Activated CD8-positive, alpha-beta memory T cell treated with anti-CD3 and anti-CD28 coated beads for 48 hours (primary cell): ENCODE measurements around the gene RIT1.
"Not testable (repeated sequence)": the region's sequence is repeated elsewhere in the genome, so short reads cannot be mapped to it uniquely, and the experiment has no call there.

Experiments
- DNase-seq, 3 experiments: peaks; one replicate each; pipeline ENCODE4 v3.0.0-alpha.2; 2020; ENCODE audit warnings: low read depth in 2 of 3, low spot score in 2 of 3

RIT1 gene

DNA sequence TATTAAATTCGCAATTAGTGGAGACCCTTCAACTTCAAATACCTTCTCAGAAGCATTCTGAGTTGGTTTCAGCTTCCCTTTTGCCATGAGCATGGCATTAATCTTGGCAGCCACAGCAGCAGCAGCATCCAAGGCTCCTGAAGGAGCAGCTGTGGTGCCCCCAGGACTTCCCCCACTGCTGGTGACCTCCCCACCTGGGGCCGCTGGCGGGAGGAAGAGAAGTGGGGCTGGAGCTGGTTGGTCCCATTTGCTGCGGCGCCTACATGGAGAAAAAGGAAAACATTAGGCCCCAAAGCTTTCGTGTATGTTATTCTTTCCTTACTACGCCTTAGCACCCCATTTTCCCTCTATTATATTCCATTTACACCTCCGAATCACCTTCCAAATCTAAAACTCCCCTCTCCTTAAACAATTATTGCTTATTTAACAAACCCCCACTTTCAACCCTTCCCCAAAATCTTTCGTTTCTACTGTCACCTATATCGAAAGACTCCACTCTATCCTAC is 22.5 kb upstream of the RIT1 start:
- no peak for DNase-seq

DNA sequence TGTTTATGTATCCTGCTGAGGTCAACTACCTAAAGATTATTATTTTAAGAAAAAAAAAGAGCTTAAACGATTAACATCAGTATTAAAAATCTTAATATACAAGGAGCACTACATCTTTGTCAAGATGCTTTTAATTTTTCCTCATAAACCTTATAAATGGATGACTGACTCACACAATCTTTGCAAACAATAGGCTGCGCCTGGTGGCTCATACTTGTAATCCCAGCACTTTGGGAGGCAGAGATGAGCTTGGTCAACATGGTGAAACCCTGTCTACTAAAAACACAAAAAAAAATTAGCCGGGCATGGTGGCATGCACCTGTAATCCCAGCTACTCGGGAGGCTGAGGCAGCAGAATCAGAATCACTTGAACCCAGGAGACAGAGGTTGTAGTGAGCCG is 21.3 kb upstream of the RIT1 start:
- no peak for DNase-seq

DNA sequence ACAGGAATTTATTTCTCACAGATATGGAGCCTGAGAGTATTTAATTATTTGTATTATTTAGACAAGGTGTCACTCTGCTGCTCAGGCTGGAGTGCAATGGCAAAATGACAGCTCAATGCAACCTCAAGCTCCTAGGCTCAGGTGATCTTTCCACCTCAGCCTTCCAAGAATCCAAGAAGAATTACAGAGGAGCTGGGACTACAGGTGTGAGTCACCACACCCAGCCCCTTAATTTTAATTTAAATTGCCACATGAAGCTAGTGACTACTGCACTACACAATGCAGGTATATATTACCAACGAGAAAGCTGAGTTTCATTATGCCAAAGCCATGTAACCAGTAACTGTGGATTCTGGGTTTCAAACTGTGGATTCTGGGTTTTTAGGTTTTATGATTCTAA is 20.9 kb upstream of the RIT1 start:
- no peak for DNase-seq

DNA sequence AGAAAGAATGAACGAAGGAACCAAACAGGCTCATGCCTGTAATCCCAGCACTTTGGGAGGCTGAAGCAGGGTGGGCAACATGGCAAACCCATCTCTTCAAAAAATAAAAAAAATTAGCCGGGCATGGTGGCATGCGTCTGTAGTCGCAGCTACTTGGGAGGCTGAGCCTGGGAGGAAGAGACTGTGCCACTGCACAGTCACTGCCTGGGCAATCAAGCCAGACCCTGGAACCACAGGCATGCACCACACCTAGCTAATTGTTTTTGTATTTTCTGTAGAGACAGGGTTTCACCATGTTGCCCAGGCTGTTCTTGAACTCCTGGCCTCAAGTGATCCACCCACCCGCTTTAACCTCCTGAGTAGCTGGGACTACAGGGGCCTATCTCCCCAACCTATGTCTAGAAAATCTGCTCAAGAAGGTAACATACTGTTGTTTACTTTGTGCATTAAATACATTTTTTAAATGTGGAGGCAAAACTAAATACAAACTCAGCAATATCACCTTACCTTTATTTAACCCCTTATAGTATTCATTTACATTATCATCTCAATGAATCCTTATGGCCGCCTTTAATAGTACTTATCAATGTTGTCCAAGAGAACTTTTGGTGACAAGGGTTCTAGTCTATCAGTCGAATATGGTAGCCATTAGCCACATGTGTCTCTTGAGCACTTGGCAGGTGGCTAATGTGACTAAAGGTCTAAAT is 20.3 kb upstream of the RIT1 start:
- DNase-seq, result no peak

DNA sequence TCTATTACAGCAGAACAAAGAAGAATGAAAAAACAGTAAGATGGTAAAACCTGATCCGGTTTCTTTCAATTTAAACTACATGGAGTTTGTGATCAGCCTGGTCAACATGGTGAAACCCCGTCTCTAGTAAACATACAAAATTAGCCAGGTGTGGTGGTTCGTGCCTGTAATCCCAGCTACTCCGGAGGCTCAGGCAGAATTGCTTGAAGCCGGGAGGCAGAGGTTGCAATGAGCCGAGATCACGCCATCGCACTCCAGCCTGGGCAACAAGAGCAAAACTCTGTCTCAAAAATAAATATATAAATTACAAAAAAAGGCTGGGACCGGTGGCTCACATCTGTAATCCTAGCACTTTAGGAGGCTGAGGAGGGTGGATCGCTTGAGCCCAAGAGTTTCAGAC is 19.6 kb upstream of the RIT1 start:
- not testable (repeated sequence) for DNase-seq

DNA sequence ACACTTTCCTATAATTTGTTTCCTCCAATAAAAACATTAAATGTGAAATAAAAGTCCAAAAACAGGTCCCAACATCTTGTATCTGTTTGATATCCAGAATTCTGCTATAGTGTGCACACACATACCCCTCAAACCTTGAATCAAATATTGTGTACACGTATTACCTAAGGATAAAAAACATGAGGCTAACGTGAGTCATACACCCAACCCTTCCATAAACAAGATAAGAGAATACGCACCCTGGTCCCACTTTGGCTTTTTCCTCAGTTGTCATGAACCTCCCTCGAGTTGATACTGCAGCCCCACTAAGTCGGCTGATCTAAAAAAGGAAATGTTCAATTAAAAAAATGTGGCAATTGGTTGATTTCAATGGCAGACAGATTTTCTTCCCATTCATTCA is 17.9 kb upstream of the RIT1 start:
- no peak for DNase-seq

GRCh38 chr1:155925506-155925905 is 14.4 kb upstream of the RIT1 start:
- DNase-seq, result no peak

- DNase-seq, result no peak
Observed at GRCh38 chr1:155920717-155921116, 9.6 kb upstream of the RIT1 start.

- DNase-seq, result no peak
Observed at GRCh38 chr1:155919801-155920200, 8.7 kb upstream of the RIT1 start.

GRCh38 chr1:155918660-155919059 is 7.5 kb upstream of the RIT1 start:
- no peak for DNase-seq

GRCh38 chr1:155913969-155914757 is 3.0 kb upstream of the RIT1 start:
- DNase-seq, result no peak

- DNase-seq, result no peak
Observed at GRCh38 chr1:155912056-155912536, 947 bp upstream of the RIT1 start.

DNA sequence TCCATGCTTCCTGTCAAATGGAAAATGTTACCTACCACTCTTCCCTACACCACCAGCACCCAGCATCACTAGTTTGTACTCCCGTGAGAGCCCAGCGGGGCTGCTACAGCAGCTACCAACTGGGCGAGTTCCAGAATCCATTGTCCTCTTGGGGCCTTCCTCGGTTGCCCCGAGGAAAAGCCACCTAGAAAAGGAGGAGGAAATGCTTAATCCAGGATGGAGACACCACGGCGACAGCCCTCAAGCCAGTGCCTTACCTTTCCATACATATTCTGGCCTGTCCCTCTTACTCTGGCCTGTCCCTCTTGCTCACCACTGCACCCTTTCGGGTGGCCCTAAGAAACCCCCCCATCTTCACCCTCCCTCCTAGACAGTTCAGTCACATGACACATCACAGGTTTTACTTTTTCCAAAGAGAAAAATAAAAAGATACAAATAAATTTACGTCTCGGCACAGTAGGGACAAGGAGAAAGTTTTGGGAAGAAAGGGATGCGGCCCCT is 478 bp downstream of the RIT1 start:
- DNase-seq, result no peak

- no peak for DNase-seq
Observed at GRCh38 chr1:155909894-155910293, 1.3 kb downstream of the RIT1 start.

- DNase-seq, result no peak
Observed at GRCh38 chr1:155904261-155904660, 6.9 kb downstream of the RIT1 start.

GRCh38 chr1:155900161-155900560 is 11.0 kb downstream of the RIT1 start:
- DNase-seq, result no peak

DNA sequence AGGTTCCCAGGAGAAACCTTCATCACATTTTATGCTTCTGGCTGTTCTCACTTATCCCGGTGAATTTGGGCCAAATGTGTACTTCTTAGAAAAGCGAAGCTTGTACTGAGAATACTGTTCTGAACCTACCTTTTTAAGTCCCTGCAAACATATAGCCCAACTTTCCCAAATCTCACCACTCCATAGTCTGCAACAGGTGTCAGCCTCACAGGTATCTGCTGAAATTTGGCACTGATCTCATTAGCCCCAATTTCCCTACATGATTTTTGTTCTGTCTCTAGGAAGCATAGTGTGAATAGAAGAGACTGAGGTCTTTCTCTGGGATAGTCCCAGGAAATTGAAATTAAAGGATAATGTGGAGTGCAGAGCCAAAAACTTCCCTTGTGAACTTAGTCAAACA is 11.5 kb downstream of the RIT1 start:
- DNase-seq, result no peak

GRCh38 chr1:155898888-155899287 is 12.3 kb downstream of the RIT1 start:
- DNase-seq, result no peak

DNA sequence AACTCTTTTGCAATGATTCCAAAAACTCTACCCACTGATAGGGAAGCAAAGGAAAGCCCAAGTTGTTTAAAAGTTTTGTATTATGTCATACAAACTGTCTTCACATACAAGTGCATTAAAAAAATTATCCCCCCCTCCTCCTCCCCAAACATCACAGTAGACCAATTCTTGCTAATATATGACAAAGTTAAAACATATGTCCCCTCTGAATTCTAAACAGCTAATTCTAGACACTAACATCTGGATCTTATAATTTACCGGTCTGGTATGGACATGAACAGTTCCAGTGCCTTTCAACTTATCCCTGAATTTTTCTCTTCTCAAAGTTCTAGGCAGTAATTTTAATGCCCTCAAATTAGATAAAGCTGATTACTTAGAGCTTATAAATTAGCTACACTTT is 13.4 kb downstream of the RIT1 start:
- DNase-seq, result no peak

DNA sequence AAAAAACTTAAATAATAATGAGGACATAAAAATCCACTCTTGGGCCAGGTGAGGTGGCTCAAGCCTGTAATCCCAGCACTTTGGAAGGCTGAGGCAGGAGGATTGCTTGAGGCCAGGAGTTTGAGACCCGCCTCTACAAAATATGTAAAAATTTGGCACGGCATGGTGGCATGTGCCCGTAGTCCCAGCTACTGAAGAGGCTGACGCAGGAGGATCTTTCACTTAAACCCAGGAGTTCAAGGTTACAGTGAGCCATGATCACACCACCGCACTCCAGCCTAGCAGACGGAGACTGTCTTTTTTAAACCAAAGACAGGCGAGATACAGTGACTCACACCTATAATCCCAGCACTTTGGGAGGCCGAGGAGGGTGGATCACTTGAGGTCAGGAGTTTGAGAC is 14.7 kb downstream of the RIT1 start:
- DNase-seq, result not testable (repeated sequence)

- DNase-seq, result not testable (repeated sequence)
Observed at GRCh38 chr1:155895617-155896016, 15.5 kb downstream of the RIT1 start.
